ENCODE data around the gene HK1.

GRCh38 chr10:69437321-69438259 lies 159.3 kb downstream of the HK1 start:
- TF ChIP-seq CTCF (IDR thresholded peaks at IDR 0.05) (no peak), POLR2AphosphoS5 (IDR thresholded peaks at IDR 0.05) (no peak), EP300 (IDR thresholded peaks at IDR 0.05) (no peak)

Data from suprapubic skin (tissue), 4 donors.